Motor neuron (in vitro differentiated cells): ENCODE measurements around the gene FAF1. TPM values are rescaled to one million over a fixed set of nuclear protein-coding genes. Genes with fewer than 3 reads are reported as not detected.
"Not testable (repeated sequence)": the region's sequence is repeated elsewhere in the genome, so short reads cannot be mapped to it uniquely, and the experiment has no call there.

Source experiments
- ATAC-seq, 8 experiments: fragments of 200-7000 bp; cut with Tn5 transposase; replicated peaks in 6 of 8; 2 replicates each; pipeline ENCODE4 v1.8.0; 2021; ENCODE audit warnings: mild to moderate bottlenecking in 8 of 8, moderate library complexity in 8 of 8
- H3K27ac ChIP-seq, 2 donors: fragments of 250-450 bp; sonication (Bioruptor Pico); 2 replicates each; pipeline ENCODE4 v1.9.0; 2021; ENCODE audit warnings: antibody characterized with exemption in 2 of 2, mild to moderate bottlenecking in 2 of 2, moderate library complexity in 1 of 2
- H3K4me1 ChIP-seq, 2 donors: fragments of 250-450 bp; sonication (Bioruptor Pico); replicated peaks in 1 of 2; 2 replicates each; pipeline ENCODE4 v1.6.1; 2021; ENCODE audit warnings: antibody characterized with exemption in 2 of 2, mild to moderate bottlenecking in 2 of 2, moderate library complexity in 1 of 2
- H3K4me3 ChIP-seq, 5 donors: fragments of 250-450 bp; sonication (Bioruptor Pico); 2 replicates each; pipeline ENCODE4 v1.9.0; 2021; ENCODE audit warnings: antibody characterized with exemption in 5 of 5, mild to moderate bottlenecking in 5 of 5, moderate library complexity in 4 of 5
- WGBS, 10 experiments: fragments of 450-650 bp; shearing (Covaris generic); methylation state at CpG; one replicate each; pipeline ENCODE4 v1.0.0; 2022; 5-methylcytosine and 5-hydroxymethylcytosine counted together
- in situ Hi-C, 9 experiments: fragments of 400-800 bp; cut with MboI; loops; one replicate each; pipeline ENCODE4 v1.15.0; 2021; ENCODE audit warnings: low sequenced_read_pairs in 9 of 9, low pct_unique_long_range_greater_than_20kb in 2 of 9; ENCODE audit not compliant: unreplicated experiment in 9 of 9
- total RNA-seq, 8 experiments: library from RNA; unstranded; fragments of 300-600 nt; gene quantifications; 2 replicates each; pipeline versions ENCODE4 v1.2.3 to v1.2.4, GENCODE V29; 2022

Gene FAF1
- total RNA-seq, 8 experiments from 2014 or later, result 26.3 to 79.4 (median 52.0) TPM

GRCh38 chr1:50750021-50750619 is 209.9 kb downstream of the FAF1 start:
- 5 to 100% (median 73%) methylated on average over 1 to 2 of the region's 2 CpGs for WGBS, 10 experiments
- in situ Hi-C loops, result loop anchor here in 1 of 9 experiments (25.0 kb wide), 1 partner anchor 287 kb away; no protein-coding TSS in a partner anchor
- peak in 3 of 8 experiments; percentile 54 to 69 (median 61) for ATAC-seq
- H3K27ac ChIP-seq, result no peak overlapping the region
- no peaks in the 10 kb centered on the region for H3K4me1 ChIP-seq
- H3K4me3 ChIP-seq, result no peak overlapping the region

GRCh38 chr1:50747394-50747793 is 212.7 kb downstream of the FAF1 start:
- Histone ChIP-seq H3K4me1 (no peaks in the 10 kb centered on the region), H3K4me3 (no peak overlapping the region), H3K27ac (no peak overlapping the region)
- no peak for ATAC-seq
- WGBS, 10 experiments, result 0 to 100% (median 86%) methylated on average over 1 of the region's 1 CpG; no CpG with 5 or more reads in 5 of the 10 experiments
- in situ Hi-C loops, result loop anchor here in 2 of 9 experiments (25.0 kb wide), 2 partner anchors 360 to 385 kb away; no protein-coding TSS in a partner anchor

GRCh38 chr1:50742523-50742922 is 217.5 kb downstream of the FAF1 start:
- Histone ChIP-seq H3K4me3 (no peak overlapping the region), H3K4me1 (no peaks in the 10 kb centered on the region), H3K27ac (no peak overlapping the region)
- in situ Hi-C loops, result loop anchor here in 2 of 9 experiments (25.0 kb wide), 2 partner anchors 355 to 380 kb away; no protein-coding TSS in a partner anchor
- WGBS, 10 experiments, result 82 to 100% (median 98%) methylated on average over 2 to 3 of the region's 3 CpGs; no CpG with 5 or more reads in 2 of the 10 experiments
- no peak for ATAC-seq

- no peak overlapping the region for H3K27ac ChIP-seq
- in situ Hi-C loops, result loop anchor here in 2 of 9 experiments (25.0 kb wide), 2 partner anchors 352 to 377 kb away; no protein-coding TSS in a partner anchor
- no peaks in the 10 kb centered on the region for H3K4me1 ChIP-seq
- H3K4me3 ChIP-seq, result no peak overlapping the region
- 92 to 100% (median 97%) methylated on average over 2 to 3 of the region's 3 CpGs; no CpG with 5 or more reads in 6 of the 10 experiments for WGBS, 10 experiments
- no peak for ATAC-seq
These were observed 220.9 kb downstream of the FAF1 start for GRCh38 chr1:50739125-50739524.

- Histone ChIP-seq H3K4me1 (no peaks in the 10 kb centered on the region), H3K4me3 (no peak overlapping the region), H3K27ac (no peak overlapping the region)
- ATAC-seq, result no peak
- 15 to 100% (median 79%) methylated on average over 1 to 2 of the region's 2 CpGs; no CpG with 5 or more reads in 1 of the 10 experiments for WGBS, 10 experiments
- in situ Hi-C loops, result loop anchor here in 2 of 9 experiments (25.0 kb wide), 2 partner anchors 348 to 373 kb away; no protein-coding TSS in a partner anchor
These were observed 224.6 kb downstream of the FAF1 start for GRCh38 chr1:50735443-50735842.

GRCh38 chr1:50727578-50727977 is 232.5 kb downstream of the FAF1 start:
- H3K4me3 ChIP-seq, ATAC-seq, H3K27ac ChIP-seq, H3K4me1 ChIP-seq: not testable (repeated sequence)
- in situ Hi-C loops, result loop anchor here in 2 of 9 experiments (25.0 kb wide), 2 partner anchors 340 to 365 kb away; no protein-coding TSS in a partner anchor
- WGBS, 10 experiments, result 81 to 100% (median 100%) methylated on average over 2 to 4 of the region's 4 CpGs; no CpG with 5 or more reads in 1 of the 10 experiments

GRCh38 chr1:50724626-50725286 is 235.3 kb downstream of the FAF1 start:
- Histone ChIP-seq H3K4me3 (no peak overlapping the region), H3K4me1 (no peaks in the 10 kb centered on the region), H3K27ac (no peak overlapping the region)
- 60 to 100% (median 93%) methylated on average over 1 to 4 of the region's 4 CpGs; no CpG with 5 or more reads in 2 of the 10 experiments for WGBS, 10 experiments
- ATAC-seq, result no peak
- in situ Hi-C loops, result loop anchor here in 3 of 9 experiments (25.0 kb wide), 2 partner anchors 337 to 362 kb away; no protein-coding TSS in a partner anchor

GRCh38 chr1:50720457-50721053 is 239.5 kb downstream of the FAF1 start:
- no peak for ATAC-seq
- no peak overlapping the region for H3K27ac ChIP-seq
- no peak overlapping the region for H3K4me3 ChIP-seq
- no peaks in the 10 kb centered on the region for H3K4me1 ChIP-seq
- in situ Hi-C loops, result loop anchor here in 1 of 9 experiments (25.0 kb wide), 1 partner anchor 358 kb away; no protein-coding TSS in a partner anchor
- WGBS, 10 experiments, result 86 to 100% (median 98%) methylated on average over 1 to 4 of the region's 4 CpGs; no CpG with 5 or more reads in 1 of the 10 experiments

GRCh38 chr1:50719126-50719525 is 240.9 kb downstream of the FAF1 start:
- H3K4me1 ChIP-seq, result no peaks in the 10 kb centered on the region
- no peak for ATAC-seq
- in situ Hi-C loops, result loop anchor here in 1 of 9 experiments (25.0 kb wide), 1 partner anchor 357 kb away; no protein-coding TSS in a partner anchor
- H3K4me3 ChIP-seq, result no peak overlapping the region
- no peak overlapping the region for H3K27ac ChIP-seq
- 63 to 100% (median 89%) methylated on average over 1 of the region's 1 CpG; no CpG with 5 or more reads in 2 of the 10 experiments for WGBS, 10 experiments

GRCh38 chr1:50717327-50717726 is 242.7 kb downstream of the FAF1 start:
- in situ Hi-C loops, result loop anchor here in 1 of 9 experiments (25.0 kb wide), 1 partner anchor 355 kb away; no protein-coding TSS in a partner anchor
- ATAC-seq, result no peak
- WGBS, 10 experiments, result 67 to 100% (median 92%) methylated on average over 1 of the region's 1 CpG; no CpG with 5 or more reads in 3 of the 10 experiments
- H3K4me3 ChIP-seq, result no peak overlapping the region
- H3K4me1 ChIP-seq, result no peaks in the 10 kb centered on the region
- no peak overlapping the region for H3K27ac ChIP-seq

- in situ Hi-C loops, result loop anchor here in 1 of 9 experiments (25.0 kb wide), 1 partner anchor 354 kb away; no protein-coding TSS in a partner anchor
- H3K27ac ChIP-seq, ATAC-seq, H3K4me3 ChIP-seq, H3K4me1 ChIP-seq: not testable (repeated sequence)
- WGBS, 10 experiments, result 89 to 100% (median 99%) methylated on average over 1 to 7 of the region's 7 CpGs; no CpG with 5 or more reads in 2 of the 10 experiments
These were observed 243.6 kb downstream of the FAF1 start for GRCh38 chr1:50716455-50716854.

- in situ Hi-C loops, result loop anchor here in 1 of 9 experiments (25.0 kb wide), 1 partner anchor 348 kb away; no protein-coding TSS in a partner anchor
- 72 to 96% (median 86%) methylated on average over 1 to 3 of the region's 3 CpGs for WGBS, 10 experiments
- H3K4me3 ChIP-seq, result no peak overlapping the region
- no peak overlapping the region for H3K27ac ChIP-seq
- H3K4me1 ChIP-seq, result no peaks in the 10 kb centered on the region
- ATAC-seq, result no peak
These were observed 250.0 kb downstream of the FAF1 start for GRCh38 chr1:50710099-50710498.
